ENCODE measurements around the gene CRCP. TPM values are rescaled to one million over a fixed set of nuclear protein-coding genes. Genes with fewer than 3 reads are reported as not detected.
A peak's percentile ranks its signal among the peaks of the same experiment; 100 is the strongest.
"Not testable (repeated sequence)": the region's sequence is repeated elsewhere in the genome, so short reads cannot be mapped to it uniquely, and the experiment has no call there.

The CRCP gene
- total RNA-seq, 6 donors from 2014 or later, result 31.1 to 91.1 (median 37.3) TPM

DNA sequence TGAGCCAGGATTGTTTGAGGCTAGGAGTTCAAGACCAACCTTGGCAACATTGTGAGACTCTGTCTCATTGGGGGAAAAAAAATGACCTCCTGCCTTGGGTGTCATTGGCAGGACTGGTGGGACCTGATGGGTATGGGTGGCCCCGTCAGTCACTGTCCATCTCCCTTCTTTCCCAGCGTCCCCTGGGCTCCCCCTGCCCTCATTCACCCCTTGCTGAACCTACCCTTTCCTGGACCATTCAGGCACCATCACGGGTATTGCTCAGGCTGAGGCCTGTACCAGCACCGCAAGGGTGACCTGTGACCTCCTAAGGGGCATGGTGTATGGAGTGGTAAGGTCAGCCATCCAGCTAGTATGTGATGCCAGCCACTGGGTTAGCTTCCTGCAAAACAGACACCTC, 19.6 kb upstream of the CRCP start:
- Histone ChIP-seq H3K36me3 (peaks cover 0 to 14% (median 9%) of the 10 kb centered on the region in 4 donors), H3K27me3 (no peaks in the 10 kb centered on the region), H3K27ac (no peak overlapping the region), H3K4me1 (peaks cover 3 to 6% (median 6%) of the 10 kb centered on the region in 4 donors), H3K4me3 (no peak overlapping the region), H3K9me3 (no peaks in the 10 kb centered on the region)
- DNase-seq (no peak), ATAC-seq (ENCODE audit: low FRiP score in 2 of 2) (peak in 1 of 2 donors; percentile 2)
- no peak for TF ChIP-seq POLR2AphosphoS5 (IDR thresholded peaks at IDR 0.05)
- TF ChIP-seq POLR2A (IDR thresholded peaks at IDR 0.05), result no peak
- TF ChIP-seq, protein P1, sequence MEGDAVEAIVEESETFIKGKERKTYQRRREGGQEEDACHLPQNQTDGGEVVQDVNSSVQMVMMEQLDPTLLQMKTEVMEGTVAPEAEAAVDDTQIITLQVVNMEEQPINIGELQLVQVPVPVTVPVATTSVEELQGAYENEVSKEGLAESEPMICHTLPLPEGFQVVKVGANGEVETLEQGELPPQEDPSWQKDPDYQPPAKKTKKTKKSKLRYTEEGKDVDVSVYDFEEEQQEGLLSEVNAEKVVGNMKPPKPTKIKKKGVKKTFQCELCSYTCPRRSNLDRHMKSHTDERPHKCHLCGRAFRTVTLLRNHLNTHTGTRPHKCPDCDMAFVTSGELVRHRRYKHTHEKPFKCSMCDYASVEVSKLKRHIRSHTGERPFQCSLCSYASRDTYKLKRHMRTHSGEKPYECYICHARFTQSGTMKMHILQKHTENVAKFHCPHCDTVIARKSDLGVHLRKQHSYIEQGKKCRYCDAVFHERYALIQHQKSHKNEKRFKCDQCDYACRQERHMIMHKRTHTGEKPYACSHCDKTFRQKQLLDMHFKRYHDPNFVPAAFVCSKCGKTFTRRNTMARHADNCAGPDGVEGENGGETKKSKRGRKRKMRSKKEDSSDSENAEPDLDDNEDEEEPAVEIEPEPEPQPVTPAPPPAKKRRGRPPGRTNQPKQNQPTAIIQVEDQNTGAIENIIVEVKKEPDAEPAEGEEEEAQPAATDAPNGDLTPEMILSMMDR (IDR thresholded peaks at IDR 0.05), result no peak
- no peak for TF ChIP-seq EP300 (IDR thresholded peaks at IDR 0.05)
- WGBS, 2 donors, result 91 to 98% methylated on average over 4 of the region's 4 CpGs

DNA sequence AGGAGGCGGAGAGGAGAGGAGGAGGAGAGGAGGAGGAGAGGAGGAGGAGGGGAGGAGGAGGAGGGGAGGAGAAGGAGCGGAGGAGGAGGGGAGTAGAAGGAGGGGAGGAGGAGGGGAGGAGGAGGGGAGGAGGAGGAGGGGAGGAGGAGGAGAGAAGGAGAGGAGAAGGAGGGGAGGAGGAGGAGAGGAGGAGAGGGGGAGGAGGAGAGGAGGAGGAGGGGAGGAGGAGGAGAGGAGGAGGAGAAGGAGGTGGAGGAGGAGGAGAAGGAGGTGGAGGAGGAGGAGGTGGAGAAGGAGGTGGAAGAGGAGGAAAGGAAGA, 15.5 kb upstream of the CRCP start:
- DNase-seq (no peak), ATAC-seq (ENCODE audit: low FRiP score in 2 of 2) (peak in 1 of 2 donors; percentile 2)
- Histone ChIP-seq H3K4me3 (no peak overlapping the region), H3K27me3 (no peaks in the 10 kb centered on the region), H3K9me3 (no peaks in the 10 kb centered on the region), H3K4me1 (peaks cover 3 to 15% (median 8%) of the 10 kb centered on the region in 4 donors), H3K27ac (peak overlapping the region in 3 of 4 donors; percentile 79 to 93 (median 85)), H3K36me3 (no peaks in the 10 kb centered on the region)
- TF ChIP-seq POLR2AphosphoS5 (IDR thresholded peaks at IDR 0.05) (no peak), EP300 (IDR thresholded peaks at IDR 0.05) (no peak), POLR2A (IDR thresholded peaks at IDR 0.05) (no peak)
- TF ChIP-seq, protein P1 (IDR thresholded peaks at IDR 0.05), result no peak
- WGBS, 2 donors, result 40% methylated on average over 1 of the region's 2 CpGs; no CpG with 5 or more reads in 1 of the 2 donors

DNA sequence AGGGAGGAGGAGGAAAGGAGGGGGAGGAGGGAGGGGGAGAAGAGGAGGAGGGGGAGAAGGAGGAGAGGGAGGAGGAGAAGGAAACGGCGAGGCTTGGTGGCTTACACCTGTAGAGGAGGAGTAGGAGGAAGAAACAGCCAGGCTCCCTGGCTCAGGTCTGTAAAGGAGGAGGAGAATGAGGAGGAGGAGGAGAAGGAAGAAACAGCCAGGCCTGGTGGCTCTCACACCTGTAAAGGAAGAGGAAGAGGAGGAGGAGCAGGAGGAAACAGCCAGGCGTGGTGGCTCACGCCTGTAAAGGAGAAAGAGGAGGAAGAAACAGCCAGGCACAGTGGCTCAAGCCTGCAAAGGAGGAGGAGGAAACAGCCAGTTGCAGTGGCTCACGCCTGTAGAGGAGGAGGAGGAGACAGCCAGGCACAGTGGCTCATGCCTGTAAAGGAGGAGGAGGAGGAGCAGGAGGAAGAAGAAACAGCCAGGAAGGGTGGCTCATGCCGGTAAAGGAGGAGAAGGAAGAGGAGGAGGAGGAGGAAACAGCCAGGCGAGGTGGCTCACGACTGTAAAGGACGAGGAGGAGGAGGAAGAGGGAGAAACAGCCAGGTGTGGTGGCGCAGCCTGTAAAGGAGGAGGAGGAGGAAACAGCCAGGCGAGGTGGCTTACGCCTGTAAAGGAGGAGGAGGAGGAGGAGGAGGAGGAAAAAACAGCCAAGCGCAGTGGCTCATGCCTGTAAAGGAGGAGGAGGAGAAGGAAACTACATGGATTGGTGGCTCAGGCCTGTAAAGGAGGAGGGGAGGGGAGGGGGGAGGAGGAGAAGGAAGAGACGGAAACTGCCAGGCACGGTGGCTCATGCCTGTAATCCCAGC, 14.9 kb upstream of the CRCP start:
- TF ChIP-seq EP300 (IDR thresholded peaks at IDR 0.05) (no peak), POLR2AphosphoS5 (IDR thresholded peaks at IDR 0.05) (peak in 1 of 2 donors; percentile 39), POLR2A (IDR thresholded peaks at IDR 0.05) (peak in 2 of 4 donors; percentile 22 to 71)
- TF ChIP-seq, protein P1 (IDR thresholded peaks at IDR 0.05), result no peak
- Histone ChIP-seq H3K9me3 (no peaks in the 10 kb centered on the region), H3K4me1 (peaks cover 3 to 15% (median 8%) of the 10 kb centered on the region in 4 donors), H3K36me3 (no peaks in the 10 kb centered on the region), H3K4me3 (peak overlapping the region in 3 of 4 donors; percentile 29 to 44 (median 42)), H3K27ac (peak overlapping the region; percentile 64 to 93 (median 82)), H3K27me3 (no peaks in the 10 kb centered on the region)
- 1% methylated on average over 14 to 15 of the region's 15 CpGs for WGBS, 2 donors
- DNase-seq (peak in 1 of 2 donors; percentile 80), ATAC-seq (ENCODE audit: low FRiP score in 2 of 2) (peak; percentile 94 to 95)

DNA sequence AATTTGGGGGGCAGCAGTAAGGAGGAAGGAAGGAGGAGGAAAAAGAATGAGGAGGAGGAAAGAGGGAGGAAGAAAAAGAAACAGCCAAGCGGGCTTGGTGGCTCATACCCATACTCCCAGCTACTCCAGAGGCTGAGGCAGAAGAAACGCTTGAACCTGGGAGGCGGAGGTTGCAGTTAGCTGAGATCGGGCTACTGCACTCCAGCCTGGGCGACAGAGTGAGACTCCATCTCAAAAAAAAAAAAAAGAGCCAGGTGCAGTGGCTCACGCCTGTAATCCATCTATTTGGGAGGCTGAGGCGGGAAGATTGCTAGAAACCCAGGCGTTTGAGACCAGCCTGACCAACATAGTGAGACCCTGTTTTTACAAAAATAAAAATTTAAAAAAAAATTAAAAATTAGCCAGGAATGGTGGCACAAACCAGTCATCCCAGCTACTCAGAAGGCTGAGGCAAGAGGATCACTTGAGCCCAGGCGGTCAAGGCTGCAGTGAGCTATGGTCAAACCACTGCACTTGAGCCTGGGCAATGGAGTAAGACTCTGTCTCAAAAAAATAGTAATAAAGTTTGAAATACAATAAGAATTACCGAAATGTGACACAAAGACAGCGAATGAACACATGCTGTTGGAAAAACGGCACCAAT, 14.1 kb upstream of the CRCP start:
- WGBS, 2 donors, result 64 to 76% methylated on average over 10 to 12 of the region's 12 CpGs
- peak overlapping the region in 3 of 4 donors; percentile 29 to 44 (median 42) for H3K4me3 ChIP-seq
- no peak for DNase-seq
- H3K9me3 ChIP-seq, result no peaks in the 10 kb centered on the region
- H3K4me1 ChIP-seq, result peaks cover 3 to 15% (median 8%) of the 10 kb centered on the region in 4 donors
- H3K27me3 ChIP-seq, result no peaks in the 10 kb centered on the region
- no peaks in the 10 kb centered on the region for H3K36me3 ChIP-seq
- H3K27ac ChIP-seq, result peak overlapping the region; percentile 64 to 93 (median 82)
- peak; percentile 28 to 29 for ATAC-seq (ENCODE audit: low FRiP score in 2 of 2)
- TF ChIP-seq EP300 (IDR thresholded peaks at IDR 0.05) (no peak), POLR2AphosphoS5 (IDR thresholded peaks at IDR 0.05) (no peak), POLR2A (IDR thresholded peaks at IDR 0.05) (no peak)
- TF ChIP-seq, protein P1 (IDR thresholded peaks at IDR 0.05), result no peak

DNA sequence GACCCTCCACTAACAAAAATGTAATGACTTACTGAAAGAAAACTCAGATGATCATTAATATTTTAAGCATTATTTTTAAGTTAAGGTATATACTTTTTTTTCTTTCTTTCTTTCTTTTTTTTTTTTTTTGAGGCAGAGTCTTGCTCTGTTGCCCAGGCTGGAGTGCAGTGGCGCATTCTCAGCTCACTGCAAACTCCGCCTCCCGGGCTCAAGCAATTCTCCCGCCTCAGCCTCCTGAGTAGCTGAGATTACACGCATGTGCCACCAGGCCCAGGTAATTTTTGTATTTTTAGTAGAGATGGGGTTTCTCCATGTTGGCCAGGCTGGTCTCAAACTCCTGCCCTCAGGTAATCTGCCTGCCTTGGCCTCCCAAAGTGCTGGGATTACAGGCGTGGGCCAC, 12.5 kb upstream of the CRCP start:
- not testable (repeated sequence) for H3K27ac ChIP-seq; H3K36me3 ChIP-seq; H3K4me3 ChIP-seq; H3K9me3 ChIP-seq; DNase-seq; H3K27me3 ChIP-seq; ATAC-seq (ENCODE audit: low FRiP score in 2 of 2)
- peaks cover 3 to 15% (median 8%) of the 10 kb centered on the region in 4 donors for H3K4me1 ChIP-seq
- WGBS, 2 donors, result 97% methylated on average over 6 of the region's 6 CpGs

DNA sequence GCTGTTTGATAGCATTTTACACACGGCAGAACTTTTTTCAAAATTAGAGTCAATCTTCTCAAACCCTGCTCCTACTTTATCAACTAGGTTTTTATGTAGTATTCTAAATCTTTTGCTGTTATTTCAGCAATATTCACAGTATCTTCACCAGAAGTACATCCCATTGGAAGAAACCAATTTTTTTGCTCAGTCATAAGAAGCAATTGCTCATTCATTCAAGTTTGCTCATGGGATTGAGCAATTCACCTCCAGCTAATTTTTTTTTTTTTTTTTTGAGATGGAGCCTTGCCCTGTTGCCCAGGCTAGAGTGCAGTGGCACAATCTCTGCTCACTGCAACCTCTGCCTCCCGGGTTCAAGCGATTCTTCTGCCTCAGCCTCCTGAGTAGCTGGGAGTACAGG, 10.7 kb upstream of the CRCP start:
- not testable (repeated sequence) for H3K36me3 ChIP-seq; H3K9me3 ChIP-seq; ATAC-seq (ENCODE audit: low FRiP score in 2 of 2); DNase-seq; H3K27ac ChIP-seq; H3K4me3 ChIP-seq; H3K27me3 ChIP-seq
- H3K4me1 ChIP-seq, result peaks cover 3 to 15% (median 8%) of the 10 kb centered on the region in 4 donors
- WGBS, 2 donors, result 87 to 91% methylated on average over 3 of the region's 3 CpGs

Measured in upper lobe of left lung (tissue), 6 donors.